GM18951 (cell line): ENCODE data around the gene SENP8.
"Not testable (repeated sequence)": the region's sequence is repeated elsewhere in the genome, so short reads cannot be mapped to it uniquely, and the experiment has no call there.

ENCODE experiments used
- POLR2A ChIP-seq: IDR thresholded peaks from 4 replicates; pipeline ENCODE4 v1.6.1; 2011; ENCODE audit warnings: mild to moderate bottlenecking; ENCODE audit not compliant: insufficient read length, insufficient read depth; ENCODE audit errors: extremely low read depth
- in situ Hi-C: fragments of 300-500 bp; cut with MboI; formaldehyde crosslinking; loops from one replicate; pipeline ENCODE4 v1.12.0; 2022; ENCODE audit warnings: low sequenced_read_pairs, mixed read lengths, inconsistent platforms; ENCODE audit not compliant: unreplicated experiment

Gene SENP8

DNA sequence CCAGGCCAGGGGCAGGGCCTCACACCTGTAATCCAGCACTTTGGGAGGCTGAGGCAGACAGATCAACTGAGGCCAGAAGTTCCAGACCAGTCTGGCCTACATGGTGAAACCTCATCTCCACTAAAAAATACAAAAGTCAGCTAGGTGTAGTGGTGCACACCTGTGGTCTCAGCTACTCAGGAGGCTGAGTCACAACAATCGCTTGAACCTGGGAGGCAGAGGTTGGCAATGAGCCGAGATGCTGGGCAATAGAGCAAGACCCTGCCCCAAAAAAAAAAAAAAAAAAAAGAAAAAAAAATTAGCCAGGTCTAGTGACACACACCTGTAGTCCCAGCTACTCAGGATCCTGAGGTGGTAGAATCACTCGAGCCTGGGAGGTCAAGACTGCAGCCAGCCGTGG, 19.0 kb upstream of the SENP8 start:
- no peak for TF ChIP-seq POLR2A
- in situ Hi-C loops = no loop called here

- in situ Hi-C loops = not testable (repeated sequence)
Measured at GRCh38 chr15:72100551-72100950, 17.7 kb upstream of the SENP8 start.

GRCh38 chr15:72105111-72105510, 13.1 kb upstream of the SENP8 start:
- TF ChIP-seq POLR2A = no peak
- in situ Hi-C loops = no loop called here

DNA sequence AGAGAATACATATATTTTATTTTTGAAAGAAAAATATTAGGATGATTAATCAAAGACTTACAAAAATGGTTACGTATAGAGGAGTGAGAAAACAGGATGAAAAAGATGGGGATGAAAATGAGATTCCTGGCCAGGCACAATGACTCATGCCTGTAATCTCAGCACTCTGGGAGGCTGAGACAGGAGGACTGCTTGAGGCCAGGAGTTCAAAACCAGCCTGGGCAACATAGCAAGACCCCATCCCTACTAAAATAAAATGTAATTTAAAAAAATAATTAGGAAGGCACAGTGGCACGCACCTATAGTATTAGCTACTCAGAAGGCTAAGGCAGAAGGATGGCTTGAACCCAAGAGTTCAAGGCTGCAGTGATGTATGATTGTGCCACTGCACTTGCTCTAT, 12.1 kb upstream of the SENP8 start:
- in situ Hi-C loops = no loop called here
- no peak for TF ChIP-seq POLR2A

DNA sequence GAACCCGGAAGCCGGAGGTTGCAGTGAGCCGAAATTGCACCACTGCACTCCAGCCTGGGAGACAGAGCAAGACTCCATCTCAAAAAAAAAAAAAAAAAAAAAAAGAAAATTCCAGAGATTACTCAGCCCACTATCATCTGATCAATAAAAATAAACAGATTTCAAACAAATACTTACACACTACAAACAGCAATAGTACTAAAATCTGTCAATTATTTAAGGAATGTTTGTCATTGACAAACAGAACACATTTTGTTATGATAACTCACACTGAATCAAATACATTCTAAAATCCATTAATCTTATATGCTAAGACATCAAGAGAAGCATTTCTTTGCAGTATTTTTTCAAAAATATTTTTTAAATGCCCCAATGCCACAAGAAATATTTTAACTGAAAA, 7.8 kb upstream of the SENP8 start:
- TF ChIP-seq POLR2A = no peak
- in situ Hi-C loops = no loop called here

DNA sequence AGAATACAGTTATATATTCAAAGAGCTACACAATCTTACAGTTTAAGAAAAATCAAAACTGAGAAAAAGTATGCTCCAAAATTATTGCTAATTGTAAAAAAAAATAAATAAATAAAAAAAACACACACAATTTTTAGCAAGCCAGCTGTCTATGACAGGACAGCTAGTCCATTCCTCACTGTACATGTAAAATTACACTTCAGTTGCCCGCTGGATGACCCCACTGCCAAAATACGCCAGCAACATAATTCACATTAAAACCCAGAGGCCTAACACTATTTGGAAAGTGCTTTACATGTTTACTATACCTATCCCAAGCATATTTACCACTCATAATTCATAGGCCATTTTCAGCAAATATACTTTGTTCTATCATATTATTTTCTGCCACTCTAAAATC, 6.1 kb upstream of the SENP8 start:
- in situ Hi-C loops = no loop called here
- no peak for TF ChIP-seq POLR2A

DNA sequence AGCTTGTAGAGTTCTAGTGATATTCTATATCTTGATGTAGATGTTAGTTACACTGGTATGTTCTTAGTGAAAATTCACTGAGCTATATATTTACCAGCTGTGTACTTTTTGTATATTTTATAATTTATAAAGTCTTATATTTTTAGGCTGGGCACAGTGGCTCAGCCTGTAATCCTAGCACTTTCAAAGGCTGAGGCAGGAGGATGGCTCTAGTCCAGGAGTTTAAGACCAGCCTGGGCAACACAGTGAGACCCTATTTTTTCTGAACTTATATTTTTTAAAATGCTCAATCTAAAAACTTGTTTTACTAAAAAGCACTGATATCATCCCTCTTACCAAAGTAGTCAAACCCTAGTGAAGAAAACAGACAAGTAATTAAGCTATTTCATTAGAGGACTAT, 5.4 kb upstream of the SENP8 start:
- in situ Hi-C loops = no loop called here

DNA sequence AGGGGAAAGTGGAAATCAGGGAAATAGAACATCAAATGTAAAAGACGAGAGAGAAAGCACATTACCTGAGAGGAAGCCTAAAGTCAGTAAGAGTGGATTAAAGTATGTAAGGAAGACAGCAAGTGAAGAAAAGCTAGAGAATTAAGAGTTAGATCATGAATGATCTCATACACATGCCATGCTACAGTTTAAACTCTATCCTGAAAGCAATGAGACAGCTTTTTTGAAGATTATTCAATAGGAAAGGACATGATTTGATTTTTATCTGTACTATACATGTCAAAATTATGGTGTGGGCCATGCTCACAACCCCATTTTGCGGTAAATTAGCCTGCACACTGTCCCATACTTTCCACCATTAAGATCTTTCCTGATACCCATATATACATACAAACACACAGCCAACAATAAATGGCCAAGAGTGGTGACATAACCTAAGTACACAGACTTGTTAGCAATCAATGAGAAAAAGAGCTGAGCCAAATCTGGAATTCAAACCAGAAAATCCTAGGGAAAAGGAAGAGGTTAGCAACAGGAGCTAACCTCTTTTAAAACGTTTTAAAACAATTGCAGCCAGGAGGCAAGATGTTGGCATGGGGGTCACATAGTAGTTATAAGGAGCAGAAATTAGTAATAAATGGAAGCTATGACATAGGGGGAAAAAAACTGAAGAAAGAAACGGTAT, 4.7 kb upstream of the SENP8 start:
- in situ Hi-C loops = no loop called here
- no peak for TF ChIP-seq POLR2A

More for the DNA sequence above, 5.4 kb upstream of the SENP8 start:
- TF ChIP-seq POLR2A = no peak

- no peak for TF ChIP-seq POLR2A
- in situ Hi-C loops = no loop called here
Measured at GRCh38 chr15:72116731-72117485, 1.3 kb upstream of the SENP8 start.

DNA sequence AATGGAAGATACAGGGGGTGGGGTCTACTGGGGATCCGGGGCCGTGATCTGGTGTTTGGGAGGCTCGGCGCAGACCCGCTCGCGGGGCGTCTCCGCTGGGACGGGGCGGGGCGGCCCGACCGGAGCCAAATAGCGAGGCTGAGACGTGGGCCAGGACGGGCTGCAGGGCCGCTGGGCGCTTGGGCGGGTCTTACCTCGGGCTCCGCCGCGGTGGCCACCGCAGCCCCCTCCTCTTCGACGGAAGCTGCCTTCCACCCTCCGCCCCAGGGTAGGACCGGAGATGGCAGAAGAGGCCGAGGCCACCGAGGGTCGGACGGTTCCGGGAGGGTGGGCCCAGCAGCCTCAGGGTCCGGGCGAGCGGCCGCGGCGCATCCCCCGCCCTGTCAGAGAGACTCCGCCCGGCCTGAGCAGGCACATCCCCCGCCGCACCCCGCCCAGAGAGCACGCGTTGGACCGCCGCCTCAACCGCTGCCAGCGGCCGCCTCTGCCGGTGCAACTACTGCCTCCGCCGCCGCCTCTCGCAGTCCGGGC, 652 bp upstream of the SENP8 start:
- no peak for TF ChIP-seq POLR2A
- in situ Hi-C loops = no loop called here

DNA sequence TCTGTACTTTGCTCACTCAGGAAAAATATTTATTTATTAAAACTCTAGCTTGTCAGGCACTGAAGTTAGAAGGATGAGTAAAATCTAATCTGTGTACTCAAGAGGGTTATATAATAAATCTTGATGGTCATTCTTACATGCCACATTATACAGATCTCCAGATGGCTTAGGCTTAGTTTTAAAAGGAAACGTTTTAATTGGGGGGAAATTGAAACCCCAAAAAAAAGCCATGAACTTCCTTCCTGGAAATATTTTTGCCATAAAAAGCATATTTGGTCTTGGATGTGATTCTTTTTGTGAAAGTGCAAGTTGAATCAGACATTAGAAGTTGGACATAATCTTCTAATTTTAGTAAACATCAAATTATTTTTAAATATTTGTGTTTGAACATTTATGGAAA, 6.0 kb downstream of the SENP8 start:
- in situ Hi-C loops = no loop called here

GRCh38 chr15:72127724-72128322, 9.6 kb downstream of the SENP8 start:
- in situ Hi-C loops = no loop called here
- TF ChIP-seq POLR2A = no peak

More for the DNA sequence above, 6.0 kb downstream of the SENP8 start:
- no peak for TF ChIP-seq POLR2A

DNA sequence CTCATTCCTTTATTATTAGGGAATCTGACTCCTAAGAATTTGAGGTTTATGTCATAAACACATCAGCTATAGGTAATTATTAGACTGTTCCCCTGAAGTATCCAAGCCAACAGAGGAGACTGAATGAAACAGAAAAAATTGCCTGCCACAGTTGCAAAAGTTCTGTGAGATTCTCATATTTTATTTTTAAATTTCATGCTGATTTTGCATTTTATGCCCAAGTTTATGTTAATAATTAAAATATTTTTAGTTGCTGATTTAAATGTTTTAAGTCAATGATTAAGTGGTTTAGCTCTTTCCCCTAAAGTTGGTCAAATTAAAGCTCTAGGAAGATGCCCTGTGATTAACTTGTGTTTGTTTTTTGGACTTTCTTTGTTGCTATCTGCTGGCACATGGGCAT, 10.2 kb downstream of the SENP8 start:
- in situ Hi-C loops = no loop called here

DNA sequence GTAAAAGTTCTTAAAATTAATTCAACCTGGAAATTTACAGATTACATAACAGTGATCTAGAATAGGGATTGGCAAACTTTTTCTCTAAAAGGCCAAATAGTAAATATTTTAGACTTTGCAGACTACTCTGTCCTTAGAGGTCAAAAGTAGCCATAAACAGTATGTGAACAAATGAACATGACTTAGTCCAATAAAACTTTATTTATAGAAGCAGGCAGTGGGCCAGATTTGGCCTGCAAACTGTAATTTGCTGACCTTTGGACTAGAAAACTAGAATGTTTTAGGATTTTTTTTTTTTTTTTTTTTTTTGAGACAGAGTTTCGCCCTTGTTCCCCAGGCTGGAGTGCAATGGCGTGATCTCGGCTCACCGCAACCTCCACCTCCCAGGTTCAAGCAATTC, 12.1 kb downstream of the SENP8 start:
- in situ Hi-C loops = no loop called here
- TF ChIP-seq POLR2A = no peak

More for the DNA sequence above, 10.2 kb downstream of the SENP8 start:
- TF ChIP-seq POLR2A = no peak
